Stimulated activated CD8-positive, alpha-beta memory T cell treated with anti-CD3 and anti-CD28 coated beads, Interleukin-12 subunit alpha, Interleukin-12 subunit beta, amount 100 ng/mL, for 24 hours (primary cell): ENCODE data around the gene NDUFA5.

Experiments
- DNase-seq: peaks from one replicate; pipeline ENCODE4 v3.0.0-alpha.2; 2020; ENCODE audit errors: extremely low read depth

NDUFA5 gene

GRCh38 chr7:123502201-123502600, 55.4 kb downstream of the NDUFA5 start:
- no peak for DNase-seq

GRCh38 chr7:123500878-123501489, 56.6 kb downstream of the NDUFA5 start:
- no peak for DNase-seq

- no peak for DNase-seq
These were observed 58.2 kb downstream of the NDUFA5 start for GRCh38 chr7:123499211-123499970.

DNA sequence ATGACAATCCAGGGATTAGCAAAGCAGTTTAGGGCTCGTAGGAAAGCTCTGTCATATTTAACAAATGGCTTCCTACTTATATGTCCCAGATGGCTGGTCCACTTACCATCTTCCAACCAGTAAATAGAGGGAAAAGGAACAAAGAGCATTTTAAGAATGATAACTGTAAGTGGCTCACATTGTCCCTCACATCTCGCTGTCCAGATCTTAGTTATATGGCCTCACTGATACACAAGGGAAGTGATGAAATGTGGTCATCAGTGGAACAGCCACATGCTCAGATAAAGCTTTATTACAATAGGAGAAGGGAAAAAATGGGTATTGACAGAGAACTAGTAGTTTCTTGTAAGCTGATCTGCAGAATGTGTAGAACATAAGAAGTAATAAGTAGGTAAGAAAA, 59.0 kb downstream of the NDUFA5 start:
- DNase-seq, result no peak

- no peak for DNase-seq
These were observed 59.6 kb downstream of the NDUFA5 start for GRCh38 chr7:123498031-123498430.

GRCh38 chr7:123494193-123494796, 63.3 kb downstream of the NDUFA5 start:
- no peak for DNase-seq

DNA sequence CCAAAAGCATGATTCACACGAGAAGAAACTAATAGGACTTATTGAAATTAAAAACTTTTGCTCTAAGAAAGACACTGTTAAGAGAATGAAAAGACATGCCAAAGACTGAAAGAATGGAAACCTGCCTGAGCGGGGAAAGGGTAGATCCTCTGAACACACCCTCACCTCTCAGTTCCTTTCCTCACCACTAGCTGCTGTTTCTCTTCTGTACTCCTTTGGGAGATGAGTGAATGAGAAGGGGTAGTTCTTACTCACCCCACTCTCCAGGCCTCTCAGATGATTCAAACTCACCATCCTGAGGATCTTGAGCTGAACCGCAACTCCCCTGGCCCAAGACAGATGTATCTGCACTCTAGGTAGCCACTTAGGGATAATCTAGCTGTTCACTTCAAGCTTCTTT, 65.1 kb downstream of the NDUFA5 start:
- no peak for DNase-seq
